ENCODE data around the gene NEGR1. TPM values are rescaled to one million over a fixed set of nuclear protein-coding genes. Genes with fewer than 3 reads are reported as not detected.

Gene NEGR1
- total RNA-seq, 4 donors from 2014 or later = 0.49 to 8.8 (median 2.7) TPM

DNA sequence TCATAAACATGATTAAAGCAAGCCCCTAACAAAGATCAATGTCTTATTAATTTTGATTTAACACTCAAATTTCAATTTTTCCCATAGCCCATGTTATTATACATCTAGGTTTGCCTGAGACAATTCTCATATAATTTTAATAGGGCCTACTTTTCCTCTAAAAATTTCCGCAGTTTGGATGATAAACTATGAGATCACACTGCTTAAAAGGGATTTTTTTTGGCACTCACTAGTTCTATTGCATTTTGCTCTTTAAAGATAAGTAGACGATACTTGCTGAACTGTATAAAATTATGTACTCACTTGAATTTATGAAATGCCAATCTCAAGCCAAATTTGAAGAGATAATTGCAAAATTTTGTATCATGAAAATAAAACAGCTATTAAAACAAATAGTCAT lies 721.1 kb downstream of the NEGR1 start:
- intact Hi-C loops (cut with DNase I) = no loop called here
- peak overlapping the region in 1 of 4 donors; percentile 35 for H3K27ac ChIP-seq
- H3K36me3 ChIP-seq = no peaks in the 10 kb centered on the region
- peaks cover 0 to 25% (median 0%) of the 10 kb centered on the region in 3 donors for H3K4me1 ChIP-seq
- no peaks in the 10 kb centered on the region for H3K9me3 ChIP-seq
- no peak for DNase-seq
- 33 to 40% methylated on average over 2 of the region's 2 CpGs for WGBS, 2 donors
- TF ChIP-seq, protein P1, sequence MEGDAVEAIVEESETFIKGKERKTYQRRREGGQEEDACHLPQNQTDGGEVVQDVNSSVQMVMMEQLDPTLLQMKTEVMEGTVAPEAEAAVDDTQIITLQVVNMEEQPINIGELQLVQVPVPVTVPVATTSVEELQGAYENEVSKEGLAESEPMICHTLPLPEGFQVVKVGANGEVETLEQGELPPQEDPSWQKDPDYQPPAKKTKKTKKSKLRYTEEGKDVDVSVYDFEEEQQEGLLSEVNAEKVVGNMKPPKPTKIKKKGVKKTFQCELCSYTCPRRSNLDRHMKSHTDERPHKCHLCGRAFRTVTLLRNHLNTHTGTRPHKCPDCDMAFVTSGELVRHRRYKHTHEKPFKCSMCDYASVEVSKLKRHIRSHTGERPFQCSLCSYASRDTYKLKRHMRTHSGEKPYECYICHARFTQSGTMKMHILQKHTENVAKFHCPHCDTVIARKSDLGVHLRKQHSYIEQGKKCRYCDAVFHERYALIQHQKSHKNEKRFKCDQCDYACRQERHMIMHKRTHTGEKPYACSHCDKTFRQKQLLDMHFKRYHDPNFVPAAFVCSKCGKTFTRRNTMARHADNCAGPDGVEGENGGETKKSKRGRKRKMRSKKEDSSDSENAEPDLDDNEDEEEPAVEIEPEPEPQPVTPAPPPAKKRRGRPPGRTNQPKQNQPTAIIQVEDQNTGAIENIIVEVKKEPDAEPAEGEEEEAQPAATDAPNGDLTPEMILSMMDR (IDR thresholded peaks at IDR 0.05) = no peak
- no peak for TF ChIP-seq POLR2A (IDR thresholded peaks at IDR 0.05)
- no peak overlapping the region for H3K4me3 ChIP-seq
- no peaks in the 10 kb centered on the region for H3K27me3 ChIP-seq

DNA sequence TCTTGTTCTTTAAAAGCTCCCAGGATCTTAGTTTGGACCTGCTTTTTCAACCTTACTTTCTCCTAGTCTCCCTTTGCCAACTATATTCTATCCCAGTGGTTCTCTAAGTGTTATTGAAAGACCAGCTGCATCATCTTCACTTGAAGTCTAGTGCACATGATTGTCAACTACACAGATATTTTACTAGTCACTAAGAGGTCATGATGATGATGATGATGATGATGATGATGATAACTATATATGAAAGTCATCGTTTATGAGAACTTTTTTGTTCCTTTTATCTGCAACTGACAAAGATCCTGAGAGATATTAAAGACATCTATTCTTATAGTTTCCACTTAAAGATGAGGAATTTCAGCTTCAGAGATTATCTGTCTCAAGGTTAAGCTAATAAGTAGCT lies 722.5 kb downstream of the NEGR1 start:
- Histone ChIP-seq H3K4me3 (no peak overlapping the region), H3K27me3 (no peaks in the 10 kb centered on the region), H3K27ac (no peak overlapping the region), H3K36me3 (no peaks in the 10 kb centered on the region), H3K9me3 (no peaks in the 10 kb centered on the region), H3K4me1 (peaks cover 0 to 16% (median 0%) of the 10 kb centered on the region in 3 donors)
- WGBS, 2 donors = 83 to 90% methylated on average over 1 of the region's 1 CpG
- TF ChIP-seq, protein P1 (IDR thresholded peaks at IDR 0.05) = no peak
- no peak for TF ChIP-seq POLR2A (IDR thresholded peaks at IDR 0.05)
- no peak for DNase-seq
- intact Hi-C loops (cut with DNase I) = no loop called here

DNA sequence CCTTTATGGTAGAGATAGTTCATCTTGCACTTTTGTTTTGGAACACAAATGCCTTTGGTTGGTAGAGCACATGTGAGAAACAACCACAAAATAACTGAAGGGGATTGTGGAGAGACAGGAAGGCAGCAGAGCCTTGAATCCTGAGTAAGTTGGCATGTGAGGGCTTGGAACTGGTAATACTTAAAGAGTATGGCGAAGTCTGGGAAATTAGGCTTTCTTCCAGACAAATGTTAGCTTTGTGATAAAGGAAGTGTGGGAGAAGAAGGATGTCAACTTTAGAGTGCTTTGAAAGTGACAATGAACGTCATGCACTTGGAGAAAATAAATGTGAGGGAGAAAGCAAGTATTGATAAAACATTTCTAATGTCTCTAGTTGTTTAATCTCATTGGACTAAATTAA lies 725.2 kb downstream of the NEGR1 start:
- no peaks in the 10 kb centered on the region for H3K27me3 ChIP-seq
- H3K4me1 ChIP-seq = peaks cover 0 to 12% (median 0%) of the 10 kb centered on the region in 3 donors
- H3K36me3 ChIP-seq = no peaks in the 10 kb centered on the region
- intact Hi-C loops (cut with DNase I) = no loop called here
- TF ChIP-seq, protein P1 (IDR thresholded peaks at IDR 0.05) = no peak
- no peak for TF ChIP-seq POLR2A (IDR thresholded peaks at IDR 0.05)
- no peak for DNase-seq
- no peak overlapping the region for H3K4me3 ChIP-seq
- H3K9me3 ChIP-seq = no peaks in the 10 kb centered on the region
- WGBS, 2 donors = 47 to 51% methylated on average over 2 of the region's 2 CpGs
- no peak overlapping the region for H3K27ac ChIP-seq

DNA sequence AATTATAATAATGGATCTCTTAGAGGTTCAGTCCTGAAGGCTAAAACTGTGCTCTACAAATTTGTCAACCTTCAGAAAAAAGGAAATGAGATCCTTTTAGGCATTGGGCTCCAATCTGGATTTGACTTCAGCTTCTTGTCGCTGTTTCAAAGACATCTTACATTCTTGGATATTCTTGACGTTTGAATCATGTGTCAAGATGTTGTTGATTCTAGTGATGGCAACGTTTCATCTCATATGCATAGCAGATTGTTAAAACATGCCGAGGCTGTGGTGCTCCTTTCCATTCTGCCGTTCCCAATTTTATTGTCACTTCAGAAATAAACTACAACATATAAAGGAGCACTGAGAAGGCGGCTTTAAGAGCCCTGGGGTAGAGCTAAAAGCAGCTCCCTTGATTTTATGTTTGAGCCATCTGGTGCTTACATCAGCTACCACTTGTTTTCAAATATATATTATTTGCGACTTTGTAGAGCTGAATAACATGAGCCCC lies 733.9 kb downstream of the NEGR1 start:
- intact Hi-C loops (cut with DNase I) = no loop called here
- H3K9me3 ChIP-seq = no peaks in the 10 kb centered on the region
- TF ChIP-seq, protein P1 (IDR thresholded peaks at IDR 0.05) = no peak
- TF ChIP-seq POLR2A (IDR thresholded peaks at IDR 0.05) = no peak
- H3K27me3 ChIP-seq = no peaks in the 10 kb centered on the region
- no peak overlapping the region for H3K4me3 ChIP-seq
- H3K4me1 ChIP-seq = no peaks in the 10 kb centered on the region
- no peak overlapping the region for H3K27ac ChIP-seq
- 66 to 80% methylated on average over 7 of the region's 7 CpGs for WGBS, 2 donors
- H3K36me3 ChIP-seq = no peaks in the 10 kb centered on the region
- DNase-seq = no peak

DNA sequence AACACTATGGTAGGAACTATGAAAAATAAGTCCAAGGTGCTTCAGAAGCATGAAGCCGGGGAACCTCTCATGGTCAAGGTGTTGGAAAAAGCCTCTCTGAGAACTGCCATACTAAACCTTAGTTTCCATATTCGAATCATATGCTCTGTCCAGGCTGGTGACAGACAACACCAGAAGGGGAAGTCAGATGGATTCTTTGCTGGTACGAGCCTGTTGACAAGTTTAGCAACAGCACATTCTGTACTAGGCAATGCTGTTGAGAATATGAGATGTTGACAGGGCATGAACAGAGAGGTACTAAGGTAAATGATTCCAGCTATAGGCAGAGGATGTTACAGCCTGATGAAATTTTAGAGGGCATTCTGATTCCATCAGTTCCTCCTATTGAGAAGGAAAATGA lies 740.2 kb downstream of the NEGR1 start:
- H3K9me3 ChIP-seq = no peaks in the 10 kb centered on the region
- no peak for TF ChIP-seq POLR2A (IDR thresholded peaks at IDR 0.05)
- TF ChIP-seq, protein P1 (IDR thresholded peaks at IDR 0.05) = no peak
- WGBS, 2 donors = 61 to 69% methylated on average over 3 of the region's 3 CpGs
- no peak for DNase-seq
- H3K4me1 ChIP-seq = no peaks in the 10 kb centered on the region
- no peaks in the 10 kb centered on the region for H3K27me3 ChIP-seq
- no peak overlapping the region for H3K27ac ChIP-seq
- no peaks in the 10 kb centered on the region for H3K36me3 ChIP-seq
- intact Hi-C loops (cut with DNase I) = no loop called here
- H3K4me3 ChIP-seq = no peak overlapping the region
